GM13976 (cell line): ENCODE results near the gene PALS2.

Source experiments
- DNase-seq: peaks from one replicate; pipeline ENCODE4 v3.0.0; 2012; ENCODE audit warnings: low spot score
- CTCF ChIP-seq: IDR thresholded peaks from 2 replicates; pipeline ENCODE4 v1.5.1; 2012; ENCODE audit warnings: borderline replicate concordance, mild to moderate bottlenecking; ENCODE audit not compliant: insufficient read depth; ENCODE audit errors: extremely low read depth, missing control alignments, control extremely low read depth
- in situ Hi-C: fragments of 300-500 bp; cut with MboI; formaldehyde crosslinking; loops from one replicate; pipeline ENCODE4 v1.12.0; 2022; ENCODE audit warnings: low sequenced_read_pairs, mixed read lengths, inconsistent platforms; ENCODE audit not compliant: unreplicated experiment

PALS2 gene

GRCh38 chr7:24572393-24572996 lies 757 bp upstream of the PALS2 start:
- DNase-seq: no peak
- TF ChIP-seq CTCF: no peak
- in situ Hi-C loops: loop anchor here (10.0 kb wide), 1 partner anchor 158 kb away; no protein-coding TSS in a partner anchor

GRCh38 chr7:24573554-24574338 lies 494 bp downstream of the PALS2 start:
- in situ Hi-C loops: loop anchor here (10.0 kb wide), 1 partner anchor 159 kb away; no protein-coding TSS in a partner anchor
- DNase-seq: peak; percentile 60
- no peak for TF ChIP-seq CTCF

GRCh38 chr7:24574386-24574785 lies 1.1 kb downstream of the PALS2 start:
- no peak for DNase-seq
- in situ Hi-C loops: loop anchor here (10.0 kb wide), 1 partner anchor 160 kb away; no protein-coding TSS in a partner anchor
- TF ChIP-seq CTCF: no peak

GRCh38 chr7:24574950-24575349 lies 1.7 kb downstream of the PALS2 start:
- TF ChIP-seq CTCF: no peak
- no peak for DNase-seq
- in situ Hi-C loops: loop anchor here (10.0 kb wide), 1 partner anchor 160 kb away; no protein-coding TSS in a partner anchor

- in situ Hi-C loops: loop anchor here (10.0 kb wide), 1 partner anchor 162 kb away; no protein-coding TSS in a partner anchor
- peak; percentile 50 for DNase-seq
- peak; percentile 55 for TF ChIP-seq CTCF
Measured at GRCh38 chr7:24576171-24577025, 3.1 kb downstream of the PALS2 start.

- in situ Hi-C loops: loop anchor here (10.0 kb wide), 1 partner anchor 163 kb away; no protein-coding TSS in a partner anchor
- no peak for TF ChIP-seq CTCF
- no peak for DNase-seq
Measured at GRCh38 chr7:24578052-24578451, 4.8 kb downstream of the PALS2 start.
